Gastroesophageal sphincter (tissue), 3 donors: ENCODE measurements around the gene MUSK.

ENCODE experiments used
- CTCF ChIP-seq, 4 experiments: fragments of 200-600 bp in 2 of 4; fragments of 450-650 bp in 2 of 4; sonication (generic) in 1 of 4; IDR thresholded peaks; one replicate each; pipeline ENCODE4 v1.5.1; 2017 to 2019; ENCODE audit warnings: antibody characterized with exemption in 4 of 4, mild to moderate bottlenecking in 2 of 4, moderate library complexity in 2 of 4
- EP300 ChIP-seq: sonication (generic); formaldehyde crosslinking; IDR thresholded peaks from one replicate; pipeline ENCODE4 v1.6.1; 2017; ENCODE audit warnings: antibody characterized with exemption, mild to moderate bottlenecking
- POLR2A ChIP-seq, 2 donors: fragments of 450-650 bp; IDR thresholded peaks; one replicate each; pipeline ENCODE4 v1.6.1; 2017; ENCODE audit warnings: antibody characterized with exemption in 2 of 2, mild to moderate bottlenecking in 2 of 2, moderate library complexity in 1 of 2

- TF ChIP-seq EP300: no peak
- TF ChIP-seq CTCF (IDR thresholded peaks at IDR 0.05): no peak
- no peak for TF ChIP-seq POLR2A (IDR thresholded peaks at IDR 0.05)
Measured at GRCh38 chr9:110755179-110755578, 86.6 kb downstream of the MUSK start.
